Stimulated activated naive B cell treated with anti-CD40 and anti-IgM and Interleukin-4, amounts not matched to agents 10 μg/mL and 1 μg/mL and 100 μg/mL, for 72 hours (primary cell): ENCODE results near the gene COMP.

Experiments used
- ATAC-seq, 2 donors: fragments of 150-1000 bp; cut with Tn5 transposase; replicated peaks; 2 replicates each; pipeline ENCODE4 v1.10.0; 2021; ENCODE audit warnings: moderate library complexity in 1 of 2
- DNase-seq: peaks from one replicate; pipeline ENCODE4 v3.0.0; 2021
- H3K27ac Mint-ChIP-seq: one replicate; pipeline ENCODE4 v1.8.0; 2022; ENCODE audit warnings: mild to moderate bottlenecking, mixed read lengths
- H3K27me3 Mint-ChIP-seq, 2 donors: one replicate each; pipeline ENCODE4 v1.8.0; 2022; ENCODE audit warnings: mixed read lengths in 2 of 2
- H3K36me3 Mint-ChIP-seq, 2 donors: one replicate each; pipeline ENCODE4 v1.8.0; 2022; ENCODE audit warnings: mixed read lengths in 2 of 2, mild to moderate bottlenecking in 1 of 2
- H3K4me1 Mint-ChIP-seq, 2 donors: one replicate each; pipeline ENCODE4 v1.8.0; 2022; ENCODE audit warnings: mixed read lengths in 2 of 2, mild to moderate bottlenecking in 1 of 2
- H3K4me3 Mint-ChIP-seq, 2 donors: one replicate each; pipeline ENCODE4 v1.8.0; 2022; ENCODE audit warnings: mild to moderate bottlenecking in 2 of 2, mixed read lengths in 2 of 2, moderate library complexity in 1 of 2
- H3K9me3 Mint-ChIP-seq, 2 donors: one replicate each; pipeline ENCODE4 v1.8.0; 2022; ENCODE audit warnings: mixed read lengths in 2 of 2, mild to moderate bottlenecking in 1 of 2

COMP gene

GRCh38 chr19:18782559-18783225, 8.4 kb downstream of the COMP start:
- H3K27ac Mint-ChIP-seq = no peak overlapping the region
- peaks cover 0 to 6% of the 10 kb centered on the region in 2 donors for H3K36me3 Mint-ChIP-seq
- peaks cover 35 to 40% of the 10 kb centered on the region in 2 donors for H3K27me3 Mint-ChIP-seq
- DNase-seq (no peak), ATAC-seq (no peak)
- H3K9me3 Mint-ChIP-seq = peaks cover 0 to 1% of the 10 kb centered on the region in 2 donors
- peaks cover 28 to 40% of the 10 kb centered on the region in 2 donors for H3K4me1 Mint-ChIP-seq
- no peak overlapping the region for H3K4me3 Mint-ChIP-seq

GRCh38 chr19:18781885-18782527, 9.1 kb downstream of the COMP start:
- H3K27ac Mint-ChIP-seq = no peak overlapping the region
- peaks cover 22 to 35% of the 10 kb centered on the region in 2 donors for H3K4me1 Mint-ChIP-seq
- H3K36me3 Mint-ChIP-seq = peaks cover 0 to 7% of the 10 kb centered on the region in 2 donors
- peaks cover 28 to 33% of the 10 kb centered on the region in 2 donors for H3K27me3 Mint-ChIP-seq
- DNase-seq (no peak), ATAC-seq (no peak)
- no peak overlapping the region for H3K4me3 Mint-ChIP-seq
- H3K9me3 Mint-ChIP-seq = peaks cover 0 to 1% of the 10 kb centered on the region in 2 donors

DNA sequence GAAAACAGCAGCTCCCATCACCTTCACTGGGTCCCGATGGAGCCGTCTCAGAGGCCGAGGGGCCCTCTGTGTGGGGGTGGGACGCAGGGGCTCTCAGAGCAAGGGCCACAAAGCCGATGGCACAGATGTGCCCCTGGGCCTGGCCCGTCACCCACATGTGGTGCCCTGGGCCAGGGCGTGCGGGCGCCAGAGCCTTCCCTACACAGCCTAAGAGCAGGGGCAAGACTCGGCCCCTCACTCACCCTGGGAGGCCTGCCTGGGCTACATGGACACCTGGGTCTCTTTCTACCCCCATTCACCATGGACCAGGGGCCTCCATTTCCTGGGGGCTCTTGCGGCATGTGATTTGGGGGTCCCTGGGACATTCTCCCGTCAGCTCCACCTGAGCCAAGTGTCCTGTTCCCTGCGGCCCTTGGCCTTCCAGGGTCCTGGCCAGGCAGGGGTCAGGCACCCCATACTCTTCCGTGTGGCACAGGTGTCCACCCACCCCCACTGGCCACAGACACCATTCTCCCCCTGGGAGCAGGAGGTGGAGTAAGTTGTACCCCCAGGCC, 10.0 kb downstream of the COMP start:
- Mint-ChIP-seq H3K4me3 (no peak overlapping the region), H3K36me3 (peaks cover 2 to 7% of the 10 kb centered on the region in 2 donors), H3K27ac (no peak overlapping the region), H3K4me1 (peaks cover 22 to 31% of the 10 kb centered on the region in 2 donors), H3K9me3 (peaks cover 0 to 1% of the 10 kb centered on the region in 2 donors), H3K27me3 (peaks cover 19 to 24% of the 10 kb centered on the region in 2 donors)
- DNase-seq (no peak), ATAC-seq (no peak)

DNA sequence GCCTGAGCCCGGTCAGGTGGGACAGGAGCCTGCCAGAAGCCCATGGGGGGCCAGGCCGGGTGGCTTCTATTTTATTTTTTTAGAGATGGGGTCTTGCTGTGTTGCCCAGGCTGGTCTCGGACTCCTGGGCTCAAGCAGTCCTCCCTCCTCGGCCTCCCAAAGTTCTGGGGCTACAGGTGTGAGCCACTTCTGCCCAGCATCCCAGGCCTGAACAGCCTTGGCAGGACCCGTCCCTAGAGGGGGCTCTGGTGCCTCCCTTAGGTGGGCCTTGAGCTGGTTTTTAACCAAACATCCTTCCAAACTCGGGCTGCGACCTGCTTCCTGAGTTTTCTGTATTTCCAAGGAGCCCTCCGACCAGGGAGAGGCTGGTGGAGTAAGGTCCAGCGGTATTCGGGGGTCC, 10.5 kb downstream of the COMP start:
- Mint-ChIP-seq H3K4me3 (no peak overlapping the region), H3K27ac (no peak overlapping the region), H3K27me3 (peaks cover 14 to 19% of the 10 kb centered on the region in 2 donors), H3K36me3 (peaks cover 2 to 3% of the 10 kb centered on the region in 2 donors), H3K9me3 (peaks cover 0 to 1% of the 10 kb centered on the region in 2 donors), H3K4me1 (peaks cover 18 to 26% of the 10 kb centered on the region in 2 donors)
- ATAC-seq = no peak
- no peak for DNase-seq

- no peak overlapping the region for H3K4me3 Mint-ChIP-seq
- H3K27me3 Mint-ChIP-seq = peaks cover 9 to 14% of the 10 kb centered on the region in 2 donors
- ATAC-seq (no peak), DNase-seq (no peak)
- H3K4me1 Mint-ChIP-seq = peaks cover 14 to 20% of the 10 kb centered on the region in 2 donors
- H3K9me3 Mint-ChIP-seq = no peaks in the 10 kb centered on the region
- H3K36me3 Mint-ChIP-seq = peaks cover 2 to 3% of the 10 kb centered on the region in 2 donors
- no peak overlapping the region for H3K27ac Mint-ChIP-seq
Observed at GRCh38 chr19:18780081-18780480, 11.0 kb downstream of the COMP start.

- Mint-ChIP-seq H3K4me3 (no peak overlapping the region), H3K4me1 (peaks cover 7 to 20% of the 10 kb centered on the region in 2 donors), H3K9me3 (no peaks in the 10 kb centered on the region), H3K27ac (no peak overlapping the region), H3K36me3 (peaks cover 2 to 3% of the 10 kb centered on the region in 2 donors), H3K27me3 (peaks cover 1 to 3% of the 10 kb centered on the region in 2 donors)
- DNase-seq = no peak
- no peak for ATAC-seq
Observed at GRCh38 chr19:18778826-18779495, 12.1 kb downstream of the COMP start.

GRCh38 chr19:18778076-18778389, 13.1 kb downstream of the COMP start:
- peaks cover 7 to 20% of the 10 kb centered on the region in 2 donors for H3K4me1 Mint-ChIP-seq
- H3K36me3 Mint-ChIP-seq = peaks cover 2 to 3% of the 10 kb centered on the region in 2 donors
- no peak overlapping the region for H3K27ac Mint-ChIP-seq
- no peaks in the 10 kb centered on the region for H3K27me3 Mint-ChIP-seq
- ATAC-seq (peak in 1 of 2 donors; percentile 31), DNase-seq (no peak)
- H3K4me3 Mint-ChIP-seq = no peak overlapping the region
- no peaks in the 10 kb centered on the region for H3K9me3 Mint-ChIP-seq

GRCh38 chr19:18777301-18778075, 13.6 kb downstream of the COMP start:
- DNase-seq (no peak), ATAC-seq (no peak)
- Mint-ChIP-seq H3K4me1 (peaks cover 6 to 15% of the 10 kb centered on the region in 2 donors), H3K4me3 (peak overlapping the region in 1 of 2 donors; percentile 29), H3K27me3 (no peaks in the 10 kb centered on the region), H3K36me3 (peaks cover 3% of the 10 kb centered on the region in 2 donors), H3K27ac (no peak overlapping the region), H3K9me3 (no peaks in the 10 kb centered on the region)

DNA sequence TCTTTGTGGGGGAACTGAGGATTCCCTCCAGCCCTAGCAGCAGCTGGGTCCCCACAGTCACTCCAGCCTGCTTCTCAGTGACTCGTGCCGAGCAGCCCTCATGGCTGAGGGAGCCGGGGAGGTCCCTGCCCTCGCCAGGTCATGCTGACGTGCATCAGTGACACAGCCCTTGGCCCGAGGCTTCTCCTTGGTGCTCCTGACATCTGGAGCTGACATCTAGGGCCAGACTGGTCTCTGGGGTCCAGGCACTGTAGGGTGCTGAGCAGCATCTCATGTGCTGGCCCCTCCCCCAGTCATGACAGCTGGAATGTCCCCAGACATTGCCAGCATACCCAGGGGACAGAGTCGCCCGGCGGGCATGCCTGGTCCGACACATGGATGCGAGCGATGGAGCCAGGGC, 14.4 kb downstream of the COMP start:
- H3K27me3 Mint-ChIP-seq = no peaks in the 10 kb centered on the region
- peaks cover 2 to 10% of the 10 kb centered on the region in 2 donors for H3K4me1 Mint-ChIP-seq
- ATAC-seq = peak in 1 of 2 donors; percentile 44
- H3K9me3 Mint-ChIP-seq = no peaks in the 10 kb centered on the region
- peaks cover 3 to 6% of the 10 kb centered on the region in 2 donors for H3K36me3 Mint-ChIP-seq
- no peak for DNase-seq
- H3K27ac Mint-ChIP-seq = peak overlapping the region; percentile 25
- H3K4me3 Mint-ChIP-seq = no peak overlapping the region

DNA sequence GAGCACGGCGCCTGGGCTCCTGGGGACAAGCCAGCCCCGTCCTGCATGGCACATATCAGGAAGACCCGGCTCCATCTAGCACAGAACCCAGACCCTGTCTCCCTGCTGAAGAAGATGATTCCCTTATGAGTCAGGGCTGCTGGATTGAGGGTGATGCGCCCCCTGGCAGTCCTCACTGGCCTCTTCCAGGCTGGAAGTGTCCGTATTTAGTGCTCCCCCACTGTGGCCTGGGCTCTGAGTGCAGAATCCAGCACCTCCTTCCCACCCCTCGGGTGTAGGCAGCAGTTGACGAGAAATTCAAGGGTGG, 14.9 kb downstream of the COMP start:
- DNase-seq (no peak), ATAC-seq (no peak)
- H3K27me3 Mint-ChIP-seq = no peaks in the 10 kb centered on the region
- H3K4me1 Mint-ChIP-seq = peaks cover 2 to 10% of the 10 kb centered on the region in 2 donors
- no peaks in the 10 kb centered on the region for H3K9me3 Mint-ChIP-seq
- no peak overlapping the region for H3K27ac Mint-ChIP-seq
- H3K4me3 Mint-ChIP-seq = no peak overlapping the region
- H3K36me3 Mint-ChIP-seq = peaks cover 5 to 6% of the 10 kb centered on the region in 2 donors

DNA sequence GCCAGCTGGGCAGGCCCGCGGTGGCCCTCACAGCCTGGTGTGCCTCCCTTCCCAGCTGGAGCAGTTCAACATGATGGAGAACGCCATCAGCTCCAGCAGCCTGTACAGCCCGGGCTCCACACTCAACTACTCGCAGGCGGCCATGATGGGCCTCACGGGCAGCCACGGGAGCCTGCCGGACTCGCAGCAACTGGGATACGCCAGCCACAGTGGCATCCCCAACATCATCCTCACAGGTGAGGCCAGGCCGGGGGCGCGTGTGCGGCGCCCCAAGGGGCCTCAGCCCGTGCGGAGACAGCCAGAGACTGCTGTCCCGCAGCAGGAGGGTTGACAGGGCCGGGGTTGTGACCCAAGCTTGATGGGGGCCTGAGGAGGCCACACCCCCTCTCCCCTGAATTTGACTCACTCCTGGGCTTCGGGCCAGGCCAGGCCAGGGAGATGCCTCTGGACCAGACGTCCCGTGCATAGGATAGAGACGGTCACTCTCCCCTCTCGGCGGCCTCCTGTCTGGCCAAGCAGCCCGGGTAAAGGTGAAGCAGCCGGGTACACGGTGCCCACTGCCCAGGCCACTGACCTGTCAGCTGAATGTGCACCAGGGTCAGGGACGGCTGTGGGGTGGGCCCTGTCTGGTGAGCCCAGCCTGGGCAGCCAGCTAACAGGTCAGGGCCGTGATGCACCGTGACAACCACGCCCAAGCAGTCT, 15.4 kb downstream of the COMP start:
- Mint-ChIP-seq H3K36me3 (peaks cover 5 to 6% of the 10 kb centered on the region in 2 donors), H3K9me3 (no peaks in the 10 kb centered on the region), H3K4me3 (no peak overlapping the region), H3K27ac (no peak overlapping the region), H3K4me1 (peaks cover 4 to 11% of the 10 kb centered on the region in 2 donors), H3K27me3 (no peaks in the 10 kb centered on the region)
- DNase-seq (no peak), ATAC-seq (no peak)

GRCh38 chr19:18774782-18775444, 16.2 kb downstream of the COMP start:
- Mint-ChIP-seq H3K27me3 (no peaks in the 10 kb centered on the region), H3K36me3 (peaks cover 5 to 6% of the 10 kb centered on the region in 2 donors), H3K9me3 (no peaks in the 10 kb centered on the region), H3K4me3 (no peak overlapping the region), H3K4me1 (peaks cover 8 to 18% of the 10 kb centered on the region in 2 donors), H3K27ac (no peak overlapping the region)
- ATAC-seq (no peak), DNase-seq (no peak)

GRCh38 chr19:18774107-18774506, 17.0 kb downstream of the COMP start:
- no peak for ATAC-seq
- H3K4me1 Mint-ChIP-seq = peaks cover 8 to 18% of the 10 kb centered on the region in 2 donors
- DNase-seq = no peak
- H3K36me3 Mint-ChIP-seq = peaks cover 5 to 6% of the 10 kb centered on the region in 2 donors
- H3K9me3 Mint-ChIP-seq = no peaks in the 10 kb centered on the region
- no peaks in the 10 kb centered on the region for H3K27me3 Mint-ChIP-seq
- H3K27ac Mint-ChIP-seq = peak overlapping the region; percentile 28
- no peak overlapping the region for H3K4me3 Mint-ChIP-seq
